ES-I3 (cell line): ENCODE data around the gene SYCN.

Experiments used
- H3K36me3 ChIP-seq: 2 replicates; pipeline ENCODE4 v1.6.1; 2013; ENCODE audit warnings: mild to moderate bottlenecking, low read length, control low read depth, moderate library complexity; ENCODE audit not compliant: insufficient read depth
- H3K4me1 ChIP-seq: 2 replicates; pipeline ENCODE4 v1.6.1; 2013; ENCODE audit warnings: mild to moderate bottlenecking, control low read depth, low read length; ENCODE audit not compliant: insufficient read depth
- H3K9ac ChIP-seq: 2 replicates; pipeline ENCODE4 v1.6.1; 2013; ENCODE audit warnings: low read depth, mild to moderate bottlenecking, low read length, moderate library complexity
- H3K9me3 ChIP-seq: 2 replicates; pipeline ENCODE4 v1.6.1; 2013; ENCODE audit warnings: mild to moderate bottlenecking, low read length, moderate library complexity; ENCODE audit not compliant: control insufficient read depth, insufficient read depth

The SYCN gene

DNA sequence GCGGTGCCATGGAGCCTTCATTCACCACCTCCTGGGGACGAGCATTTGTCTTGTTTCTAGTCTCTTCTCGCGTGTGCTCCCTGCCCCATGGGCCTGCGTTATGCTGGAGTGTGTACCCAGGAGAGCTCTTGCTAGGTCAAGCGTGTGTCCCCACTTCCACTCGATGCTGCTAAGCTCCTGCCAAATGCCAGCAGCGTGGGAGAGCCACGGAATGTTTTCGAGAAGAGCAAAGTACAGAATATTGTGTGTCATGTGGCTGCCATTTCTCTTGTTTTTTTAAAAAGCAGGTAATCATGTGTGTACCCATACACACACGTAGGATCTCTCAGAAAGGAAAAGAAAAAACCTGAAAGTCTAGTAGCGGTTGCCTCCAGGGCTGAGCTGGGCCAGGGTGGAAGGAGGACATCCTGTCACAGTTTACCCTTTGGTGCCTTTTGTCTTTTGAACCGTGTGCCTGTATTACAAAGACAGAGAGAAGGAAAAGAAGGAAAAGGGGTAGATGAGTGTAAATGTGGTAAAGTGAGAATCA lies 49.9 kb downstream of the SYCN start:
- Histone ChIP-seq H3K4me1 (peaks cover 4% of the 10 kb centered on the region; the same call in 1 of the 2 replicates), H3K9ac (no peak overlapping the region), H3K9me3 (no peaks in the 10 kb centered on the region; the same call in 1 of the 2 replicates), H3K36me3 (no peaks in the 10 kb centered on the region; the same call in 1 of the 2 replicates)
